ENCODE data around the gene SURF4. TPM values are rescaled to one million over a fixed set of nuclear protein-coding genes. Genes with fewer than 3 reads are reported as not detected.
A peak's percentile ranks its signal among the peaks of the same experiment; 100 is the strongest.

The SURF4 gene
- total RNA-seq, 1 experiment from 2014 or later, result 171 TPM

DNA sequence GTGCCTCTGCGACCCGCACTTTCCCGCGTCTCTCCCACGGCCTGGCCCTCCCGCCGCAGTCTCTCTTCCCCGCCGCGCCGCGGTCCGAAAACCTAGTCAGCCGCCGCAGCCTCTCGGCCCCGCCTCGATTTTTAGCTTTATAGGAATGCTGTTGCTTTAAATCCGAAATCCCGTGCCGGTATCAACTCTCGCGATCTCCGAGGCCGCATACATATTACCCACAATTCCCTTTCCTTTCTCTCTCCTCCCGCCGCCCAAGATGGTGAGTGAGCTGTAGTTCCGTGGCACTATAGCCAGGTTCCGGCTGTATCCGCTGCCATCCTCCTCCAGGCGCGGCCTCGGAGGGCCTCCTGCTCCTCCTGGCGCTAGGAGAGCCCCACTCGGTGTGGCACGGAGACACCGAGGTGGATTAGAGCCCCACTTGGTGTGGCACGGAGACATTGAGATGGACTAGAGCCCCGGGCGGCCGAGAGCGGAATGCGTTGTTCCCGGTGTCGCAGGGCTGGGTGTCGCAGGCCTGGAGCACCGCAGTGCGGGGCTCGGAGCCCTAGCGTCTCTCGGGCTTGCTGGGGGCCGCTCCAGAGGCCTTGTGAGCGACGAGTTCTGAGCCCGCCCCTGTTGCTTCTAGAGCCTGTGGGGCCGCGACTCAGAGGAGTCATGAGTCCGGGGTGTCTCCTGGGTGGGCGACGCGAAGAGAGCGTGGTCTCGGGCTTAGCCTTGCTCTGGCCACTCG lies 27.7 kb downstream of the SURF4 start, which contains the start of the genes MED22 and RPL7A (continued):
- TF ChIP-seq, protein P1, sequence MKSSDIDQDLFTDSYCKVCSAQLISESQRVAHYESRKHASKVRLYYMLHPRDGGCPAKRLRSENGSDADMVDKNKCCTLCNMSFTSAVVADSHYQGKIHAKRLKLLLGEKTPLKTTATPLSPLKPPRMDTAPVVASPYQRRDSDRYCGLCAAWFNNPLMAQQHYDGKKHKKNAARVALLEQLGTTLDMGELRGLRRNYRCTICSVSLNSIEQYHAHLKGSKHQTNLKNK (CRISPR knock-in tag; IDR thresholded peaks at IDR 0.05), result 0 out of 2 replicates have a peak, but pooled peaks have one; percentile 20
- TF ChIP-seq, protein P2, sequence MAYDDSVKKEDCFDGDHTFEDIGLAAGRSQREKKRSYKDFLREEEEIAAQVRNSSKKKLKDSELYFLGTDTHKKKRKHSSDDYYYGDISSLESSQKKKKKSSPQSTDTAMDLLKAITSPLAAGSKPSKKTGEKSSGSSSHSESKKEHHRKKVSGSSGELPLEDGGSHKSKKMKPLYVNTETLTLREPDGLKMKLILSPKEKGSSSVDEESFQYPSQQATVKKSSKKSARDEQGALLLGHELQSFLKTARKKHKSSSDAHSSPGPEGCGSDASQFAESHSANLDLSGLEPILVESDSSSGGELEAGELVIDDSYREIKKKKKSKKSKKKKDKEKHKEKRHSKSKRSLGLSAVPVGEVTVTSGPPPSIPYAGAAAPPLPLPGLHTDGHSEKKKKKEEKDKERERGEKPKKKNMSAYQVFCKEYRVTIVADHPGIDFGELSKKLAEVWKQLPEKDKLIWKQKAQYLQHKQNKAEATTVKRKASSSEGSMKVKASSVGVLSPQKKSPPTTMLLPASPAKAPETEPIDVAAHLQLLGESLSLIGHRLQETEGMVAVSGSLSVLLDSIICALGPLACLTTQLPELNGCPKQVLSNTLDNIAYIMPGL (CRISPR knock-in tag; IDR thresholded peaks at IDR 0.05), result peak; percentile 87
- TF ChIP-seq, protein P3, sequence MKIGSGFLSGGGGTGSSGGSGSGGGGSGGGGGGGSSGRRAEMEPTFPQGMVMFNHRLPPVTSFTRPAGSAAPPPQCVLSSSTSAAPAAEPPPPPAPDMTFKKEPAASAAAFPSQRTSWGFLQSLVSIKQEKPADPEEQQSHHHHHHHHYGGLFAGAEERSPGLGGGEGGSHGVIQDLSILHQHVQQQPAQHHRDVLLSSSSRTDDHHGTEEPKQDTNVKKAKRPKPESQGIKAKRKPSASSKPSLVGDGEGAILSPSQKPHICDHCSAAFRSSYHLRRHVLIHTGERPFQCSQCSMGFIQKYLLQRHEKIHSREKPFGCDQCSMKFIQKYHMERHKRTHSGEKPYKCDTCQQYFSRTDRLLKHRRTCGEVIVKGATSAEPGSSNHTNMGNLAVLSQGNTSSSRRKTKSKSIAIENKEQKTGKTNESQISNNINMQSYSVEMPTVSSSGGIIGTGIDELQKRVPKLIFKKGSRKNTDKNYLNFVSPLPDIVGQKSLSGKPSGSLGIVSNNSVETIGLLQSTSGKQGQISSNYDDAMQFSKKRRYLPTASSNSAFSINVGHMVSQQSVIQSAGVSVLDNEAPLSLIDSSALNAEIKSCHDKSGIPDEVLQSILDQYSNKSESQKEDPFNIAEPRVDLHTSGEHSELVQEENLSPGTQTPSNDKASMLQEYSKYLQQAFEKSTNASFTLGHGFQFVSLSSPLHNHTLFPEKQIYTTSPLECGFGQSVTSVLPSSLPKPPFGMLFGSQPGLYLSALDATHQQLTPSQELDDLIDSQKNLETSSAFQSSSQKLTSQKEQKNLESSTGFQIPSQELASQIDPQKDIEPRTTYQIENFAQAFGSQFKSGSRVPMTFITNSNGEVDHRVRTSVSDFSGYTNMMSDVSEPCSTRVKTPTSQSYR (CRISPR knock-in tag; IDR thresholded peaks at IDR 0.05), result no peak
- TF ChIP-seq ZNF317 (CRISPR knock-in tag; IDR thresholded peaks at IDR 0.05; ENCODE audit: borderline replicate concordance, low read depth) (no peak), EMX1 (CRISPR knock-in tag; IDR thresholded peaks at IDR 0.05) (peak; percentile 82; the same call in 1 of the 2 replicates), ELF4 (CRISPR knock-in tag; IDR thresholded peaks at IDR 0.05; ENCODE audit: low read depth) (0 out of 2 replicates have a peak, but pooled peaks have one; percentile 27), HMGA2 (CRISPR knock-in tag; IDR thresholded peaks at IDR 0.05) (no peak), GRHL2 (CRISPR knock-in tag; IDR thresholded peaks at IDR 0.05; ENCODE audit: insufficient replicate concordance, severe bottlenecking) (no peak), TP53 (CRISPR knock-in tag; IDR thresholded peaks at IDR 0.05) (no peak)
- TF ChIP-seq, protein P4, sequence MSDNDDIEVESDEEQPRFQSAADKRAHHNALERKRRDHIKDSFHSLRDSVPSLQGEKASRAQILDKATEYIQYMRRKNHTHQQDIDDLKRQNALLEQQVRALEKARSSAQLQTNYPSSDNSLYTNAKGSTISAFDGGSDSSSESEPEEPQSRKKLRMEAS (CRISPR knock-in tag; IDR thresholded peaks at IDR 0.05), result peak; percentile 87
- TF ChIP-seq, protein P5, sequence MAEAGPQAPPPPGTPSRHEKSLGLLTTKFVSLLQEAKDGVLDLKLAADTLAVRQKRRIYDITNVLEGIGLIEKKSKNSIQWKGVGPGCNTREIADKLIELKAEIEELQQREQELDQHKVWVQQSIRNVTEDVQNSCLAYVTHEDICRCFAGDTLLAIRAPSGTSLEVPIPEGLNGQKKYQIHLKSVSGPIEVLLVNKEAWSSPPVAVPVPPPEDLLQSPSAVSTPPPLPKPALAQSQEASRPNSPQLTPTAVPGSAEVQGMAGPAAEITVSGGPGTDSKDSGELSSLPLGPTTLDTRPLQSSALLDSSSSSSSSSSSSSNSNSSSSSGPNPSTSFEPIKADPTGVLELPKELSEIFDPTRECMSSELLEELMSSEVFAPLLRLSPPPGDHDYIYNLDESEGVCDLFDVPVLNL (CRISPR knock-in tag; IDR thresholded peaks at IDR 0.05; ENCODE audit: borderline replicate concordance, low read depth), result no peak
- TF ChIP-seq, protein P6, sequence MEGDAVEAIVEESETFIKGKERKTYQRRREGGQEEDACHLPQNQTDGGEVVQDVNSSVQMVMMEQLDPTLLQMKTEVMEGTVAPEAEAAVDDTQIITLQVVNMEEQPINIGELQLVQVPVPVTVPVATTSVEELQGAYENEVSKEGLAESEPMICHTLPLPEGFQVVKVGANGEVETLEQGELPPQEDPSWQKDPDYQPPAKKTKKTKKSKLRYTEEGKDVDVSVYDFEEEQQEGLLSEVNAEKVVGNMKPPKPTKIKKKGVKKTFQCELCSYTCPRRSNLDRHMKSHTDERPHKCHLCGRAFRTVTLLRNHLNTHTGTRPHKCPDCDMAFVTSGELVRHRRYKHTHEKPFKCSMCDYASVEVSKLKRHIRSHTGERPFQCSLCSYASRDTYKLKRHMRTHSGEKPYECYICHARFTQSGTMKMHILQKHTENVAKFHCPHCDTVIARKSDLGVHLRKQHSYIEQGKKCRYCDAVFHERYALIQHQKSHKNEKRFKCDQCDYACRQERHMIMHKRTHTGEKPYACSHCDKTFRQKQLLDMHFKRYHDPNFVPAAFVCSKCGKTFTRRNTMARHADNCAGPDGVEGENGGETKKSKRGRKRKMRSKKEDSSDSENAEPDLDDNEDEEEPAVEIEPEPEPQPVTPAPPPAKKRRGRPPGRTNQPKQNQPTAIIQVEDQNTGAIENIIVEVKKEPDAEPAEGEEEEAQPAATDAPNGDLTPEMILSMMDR (IDR thresholded peaks at IDR 0.05), result no peak

DNA sequence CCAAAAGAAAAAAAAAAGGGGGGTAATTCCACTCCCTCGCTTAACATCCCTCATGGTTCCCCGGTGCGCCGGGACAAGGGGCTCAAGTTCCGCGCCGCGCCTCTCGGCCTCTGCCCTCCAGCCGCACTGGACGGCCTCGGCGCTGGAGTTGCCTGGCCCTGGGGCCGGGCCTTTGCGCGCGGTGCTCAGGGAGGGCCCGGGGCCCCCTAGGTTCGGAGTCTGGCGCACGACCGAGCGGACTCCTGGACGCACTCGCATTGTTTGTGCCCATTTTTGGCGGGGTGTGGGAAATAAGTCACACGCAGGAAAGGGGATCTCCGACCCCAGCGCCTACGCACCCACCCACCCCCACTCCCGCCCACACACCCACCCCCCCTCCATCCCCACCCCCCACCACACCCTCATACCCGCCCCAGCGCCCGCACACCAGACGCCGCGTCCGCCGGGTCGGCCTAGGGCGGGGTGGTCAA lies 28.3 kb downstream of the SURF4 start:
- CTCF ChIA-PET, result interaction anchor here (1.0 to 1.7 kb wide), 6 partner anchors 9 to 161 kb away, joined by 3 to 8 read pairs (median 3); partner anchors contain the start of genes SURF1 and SURF2
- peak; percentile 14 for ATAC-seq
- TF ChIP-seq, protein P7, sequence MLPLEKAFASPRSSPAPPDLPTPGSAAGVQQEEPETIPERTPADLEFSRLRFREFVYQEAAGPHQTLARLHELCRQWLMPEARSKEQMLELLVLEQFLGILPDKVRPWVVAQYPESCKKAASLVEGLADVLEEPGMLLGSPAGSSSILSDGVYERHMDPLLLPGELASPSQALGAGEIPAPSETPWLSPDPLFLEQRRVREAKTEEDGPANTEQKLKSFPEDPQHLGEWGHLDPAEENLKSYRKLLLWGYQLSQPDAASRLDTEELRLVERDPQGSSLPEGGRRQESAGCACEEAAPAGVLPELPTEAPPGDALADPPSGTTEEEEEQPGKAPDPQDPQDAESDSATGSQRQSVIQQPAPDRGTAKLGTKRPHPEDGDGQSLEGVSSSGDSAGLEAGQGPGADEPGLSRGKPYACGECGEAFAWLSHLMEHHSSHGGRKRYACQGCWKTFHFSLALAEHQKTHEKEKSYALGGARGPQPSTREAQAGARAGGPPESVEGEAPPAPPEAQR (CRISPR knock-in tag; IDR thresholded peaks at IDR 0.05), result no peak
- TF ChIP-seq ZNF138 (CRISPR knock-in tag; conservative IDR thresholded peaks at IDR 0.05) (no peak), RORB (CRISPR knock-in tag; IDR thresholded peaks at IDR 0.05) (no peak)
- TF ChIP-seq, protein P8, sequence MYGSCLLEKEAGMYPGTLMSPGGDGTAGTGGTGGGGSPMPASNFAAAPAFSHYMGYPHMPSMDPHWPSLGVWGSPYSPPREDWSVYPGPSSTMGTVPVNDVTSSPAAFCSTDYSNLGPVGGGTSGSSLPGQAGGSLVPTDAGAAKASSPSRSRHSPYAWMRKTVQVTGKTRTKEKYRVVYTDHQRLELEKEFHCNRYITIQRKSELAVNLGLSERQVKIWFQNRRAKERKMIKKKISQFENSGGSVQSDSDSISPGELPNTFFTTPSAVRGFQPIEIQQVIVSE (CRISPR knock-in tag; IDR thresholded peaks at IDR 0.05; ENCODE audit: borderline replicate concordance), result no peak
- TF ChIP-seq, protein P9, sequence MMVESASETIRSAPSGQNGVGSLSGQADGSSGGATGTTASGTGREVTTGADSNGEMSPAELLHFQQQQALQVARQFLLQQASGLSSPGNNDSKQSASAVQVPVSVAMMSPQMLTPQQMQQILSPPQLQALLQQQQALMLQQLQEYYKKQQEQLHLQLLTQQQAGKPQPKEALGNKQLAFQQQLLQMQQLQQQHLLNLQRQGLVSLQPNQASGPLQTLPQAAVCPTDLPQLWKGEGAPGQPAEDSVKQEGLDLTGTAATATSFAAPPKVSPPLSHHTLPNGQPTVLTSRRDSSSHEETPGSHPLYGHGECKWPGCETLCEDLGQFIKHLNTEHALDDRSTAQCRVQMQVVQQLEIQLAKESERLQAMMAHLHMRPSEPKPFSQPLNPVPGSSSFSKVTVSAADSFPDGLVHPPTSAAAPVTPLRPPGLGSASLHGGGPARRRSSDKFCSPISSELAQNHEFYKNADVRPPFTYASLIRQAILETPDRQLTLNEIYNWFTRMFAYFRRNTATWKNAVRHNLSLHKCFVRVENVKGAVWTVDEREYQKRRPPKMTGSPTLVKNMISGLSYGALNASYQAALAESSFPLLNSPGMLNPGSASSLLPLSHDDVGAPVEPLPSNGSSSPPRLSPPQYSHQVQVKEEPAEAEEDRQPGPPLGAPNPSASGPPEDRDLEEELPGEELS (CRISPR knock-in tag; IDR thresholded peaks at IDR 0.05), result no peak

More for the DNA sequence above, 28.3 kb downstream of the SURF4 start:
- Mint-ChIP-seq H3K27ac (no peak overlapping the region), H3K9me3 (no peaks in the 10 kb centered on the region), H3K4me1 (peaks cover 26% of the 10 kb centered on the region), H3K4me3 (peak overlapping the region; percentile 99), H3K36me3 (peaks cover 76% of the 10 kb centered on the region), H3K27me3 (ENCODE audit: low read depth) (no peaks in the 10 kb centered on the region; the same call in 1 of the 2 replicates)
- DNase-seq (ENCODE audit: low spot score), result peak; percentile 34
- POLR2A ChIA-PET, result interaction anchor here (0.6 to 2.0 kb wide), 7 partner anchors 8 to 132 kb away, joined by 3 to 10 read pairs (median 3); partner anchors contain the start of genes CACFD1, SLC2A6, SURF1 and SURF2
